ENCODE results near the gene KHDC3L. TPM values are rescaled to one million over a fixed set of nuclear protein-coding genes. Genes with fewer than 3 reads are reported as not detected.

Gene KHDC3L
- total RNA-seq, 1 experiment from 2014 or later: not detected

GRCh38 chr6:73325656-73326055 is 36.8 kb upstream of the KHDC3L start:
- Histone ChIP-seq H3K36me3 (ENCODE audit: low read depth) (no peaks in the 10 kb centered on the region), H3F3A (ENCODE audit: insufficient read depth, low read depth) (no peaks in the 10 kb centered on the region), H2AFZ (no peak overlapping the region), H4K20me1 (ENCODE audit: insufficient read depth) (no peaks in the 10 kb centered on the region), H3K4me1 (replicated peaks; ENCODE audit: insufficient read depth) (no peaks in the 10 kb centered on the region), H3K79me2 (ENCODE audit: low read depth) (no peaks in the 10 kb centered on the region), H3K27ac (no peak overlapping the region), H3K9me3 (ENCODE audit: insufficient read depth, low read depth) (no peaks in the 10 kb centered on the region), H3K4me3 (no peak overlapping the region), H3K9me2 (ENCODE audit: insufficient read depth) (no peaks in the 10 kb centered on the region), H3K4me2 (no peak overlapping the region), H3K27me3 (ENCODE audit: insufficient read depth, low read depth) (no peaks in the 10 kb centered on the region)
- no TSS peak for BruUV-seq (replicated peaks)
- ChIA-PET CTCF (no interaction called here), POLR2A (ENCODE audit: unreplicated experiment) (no interaction called here)
- intact Hi-C loops (cut with micrococcal nuclease; ENCODE audit: unreplicated experiment): loop anchor here (2.0 kb wide), 3 partner anchors 41 to 913 kb away; no protein-coding TSS in a partner anchor
- no peak for DNase-seq
- TF ChIP-seq, protein P1, sequence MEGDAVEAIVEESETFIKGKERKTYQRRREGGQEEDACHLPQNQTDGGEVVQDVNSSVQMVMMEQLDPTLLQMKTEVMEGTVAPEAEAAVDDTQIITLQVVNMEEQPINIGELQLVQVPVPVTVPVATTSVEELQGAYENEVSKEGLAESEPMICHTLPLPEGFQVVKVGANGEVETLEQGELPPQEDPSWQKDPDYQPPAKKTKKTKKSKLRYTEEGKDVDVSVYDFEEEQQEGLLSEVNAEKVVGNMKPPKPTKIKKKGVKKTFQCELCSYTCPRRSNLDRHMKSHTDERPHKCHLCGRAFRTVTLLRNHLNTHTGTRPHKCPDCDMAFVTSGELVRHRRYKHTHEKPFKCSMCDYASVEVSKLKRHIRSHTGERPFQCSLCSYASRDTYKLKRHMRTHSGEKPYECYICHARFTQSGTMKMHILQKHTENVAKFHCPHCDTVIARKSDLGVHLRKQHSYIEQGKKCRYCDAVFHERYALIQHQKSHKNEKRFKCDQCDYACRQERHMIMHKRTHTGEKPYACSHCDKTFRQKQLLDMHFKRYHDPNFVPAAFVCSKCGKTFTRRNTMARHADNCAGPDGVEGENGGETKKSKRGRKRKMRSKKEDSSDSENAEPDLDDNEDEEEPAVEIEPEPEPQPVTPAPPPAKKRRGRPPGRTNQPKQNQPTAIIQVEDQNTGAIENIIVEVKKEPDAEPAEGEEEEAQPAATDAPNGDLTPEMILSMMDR (conservative IDR thresholded peaks at IDR 0.05): no peak
- no peak for TF ChIP-seq EZH2 (IDR thresholded peaks at IDR 0.05; ENCODE audit: low read depth)

- Histone ChIP-seq H3K9me2 (ENCODE audit: insufficient read depth) (no peaks in the 10 kb centered on the region), H3K4me2 (no peak overlapping the region), H3K4me3 (no peak overlapping the region), H2AFZ (no peak overlapping the region), H3K36me3 (ENCODE audit: low read depth) (no peaks in the 10 kb centered on the region), H3K79me2 (ENCODE audit: low read depth) (no peaks in the 10 kb centered on the region), H3K9me3 (ENCODE audit: insufficient read depth, low read depth) (no peaks in the 10 kb centered on the region), H3F3A (ENCODE audit: insufficient read depth, low read depth) (no peaks in the 10 kb centered on the region), H3K4me1 (replicated peaks; ENCODE audit: insufficient read depth) (no peaks in the 10 kb centered on the region), H3K27me3 (ENCODE audit: insufficient read depth, low read depth) (no peaks in the 10 kb centered on the region), H3K27ac (no peak overlapping the region), H4K20me1 (ENCODE audit: insufficient read depth) (no peaks in the 10 kb centered on the region)
- no TSS peak for BruUV-seq (replicated peaks)
- intact Hi-C loops (cut with micrococcal nuclease; ENCODE audit: unreplicated experiment): no loop called here
- DNase-seq: no peak
- no peak for TF ChIP-seq EZH2 (IDR thresholded peaks at IDR 0.05; ENCODE audit: low read depth)
- TF ChIP-seq, protein P1 (conservative IDR thresholded peaks at IDR 0.05): no peak
- POLR2A ChIA-PET (ENCODE audit: unreplicated experiment): interaction anchor here (0.5 to 0.6 kb wide), 2 partner anchors 60 to 271 kb away, joined by 5 to 7 read pairs; no protein-coding TSS in a partner anchor
- CTCF ChIA-PET: interaction anchor here (0.6 kb wide), 1 partner anchor 874 kb away, joined by 3 read pairs; no protein-coding TSS in a partner anchor
Measured at GRCh38 chr6:73328790-73329189, 33.7 kb upstream of the KHDC3L start.

- ChIA-PET POLR2A (ENCODE audit: unreplicated experiment) (interaction anchor here (0.6 kb wide), 1 partner anchor 271 kb away, joined by 7 read pairs; no protein-coding TSS in a partner anchor), CTCF (interaction anchor here (0.6 kb wide), 1 partner anchor 875 kb away, joined by 3 read pairs; no protein-coding TSS in a partner anchor)
- no peaks in the 10 kb centered on the region for H3K9me2 ChIP-seq (ENCODE audit: insufficient read depth)
- intact Hi-C loops (cut with micrococcal nuclease; ENCODE audit: unreplicated experiment): no loop called here
- no peaks in the 10 kb centered on the region for H4K20me1 ChIP-seq (ENCODE audit: insufficient read depth)
- no peak overlapping the region for H3K4me2 ChIP-seq
- TF ChIP-seq EZH2 (IDR thresholded peaks at IDR 0.05; ENCODE audit: low read depth): no peak
- TF ChIP-seq, protein P1 (conservative IDR thresholded peaks at IDR 0.05): no peak
- no peaks in the 10 kb centered on the region for H3K27me3 ChIP-seq (ENCODE audit: insufficient read depth, low read depth)
- no peak overlapping the region for H3K4me3 ChIP-seq
- no peaks in the 10 kb centered on the region for H3K9me3 ChIP-seq (ENCODE audit: insufficient read depth, low read depth)
- no peaks in the 10 kb centered on the region for H3K36me3 ChIP-seq (ENCODE audit: low read depth)
- no peak overlapping the region for H2AFZ ChIP-seq
- no peaks in the 10 kb centered on the region for H3F3A ChIP-seq (ENCODE audit: insufficient read depth, low read depth)
- no peak overlapping the region for H3K27ac ChIP-seq
- no TSS peak for BruUV-seq (replicated peaks)
- H3K79me2 ChIP-seq (ENCODE audit: low read depth): no peaks in the 10 kb centered on the region
- DNase-seq: no peak
- H3K4me1 ChIP-seq (replicated peaks; ENCODE audit: insufficient read depth): no peaks in the 10 kb centered on the region
Measured at GRCh38 chr6:73329201-73329600, 33.3 kb upstream of the KHDC3L start.
